Uterine smooth muscle cell (primary cell): ENCODE measurements around the gene MAML2. TPM values are rescaled to one million over a fixed set of nuclear protein-coding genes. Genes with fewer than 3 reads are reported as not detected.

ENCODE experiments used
- total RNA-seq: library from RNA; depleted of rRNA; stranded (reverse); fragments of >200 nt; gene quantifications from 2 replicates; pipeline ENCODE4 v1.2.3, GENCODE V29; 2014

MAML2 gene
- total RNA-seq = 7.4 and 8.4 TPM in 2 replicates

GRCh38 chr11:96342961-96343711 is at the start of gene MAML2:
Gene MAML2, minus strand, starts transcription at chr11:96343195. Its CDS starts 1,300 bp downstream, at chr11:96341895.

DNA sequence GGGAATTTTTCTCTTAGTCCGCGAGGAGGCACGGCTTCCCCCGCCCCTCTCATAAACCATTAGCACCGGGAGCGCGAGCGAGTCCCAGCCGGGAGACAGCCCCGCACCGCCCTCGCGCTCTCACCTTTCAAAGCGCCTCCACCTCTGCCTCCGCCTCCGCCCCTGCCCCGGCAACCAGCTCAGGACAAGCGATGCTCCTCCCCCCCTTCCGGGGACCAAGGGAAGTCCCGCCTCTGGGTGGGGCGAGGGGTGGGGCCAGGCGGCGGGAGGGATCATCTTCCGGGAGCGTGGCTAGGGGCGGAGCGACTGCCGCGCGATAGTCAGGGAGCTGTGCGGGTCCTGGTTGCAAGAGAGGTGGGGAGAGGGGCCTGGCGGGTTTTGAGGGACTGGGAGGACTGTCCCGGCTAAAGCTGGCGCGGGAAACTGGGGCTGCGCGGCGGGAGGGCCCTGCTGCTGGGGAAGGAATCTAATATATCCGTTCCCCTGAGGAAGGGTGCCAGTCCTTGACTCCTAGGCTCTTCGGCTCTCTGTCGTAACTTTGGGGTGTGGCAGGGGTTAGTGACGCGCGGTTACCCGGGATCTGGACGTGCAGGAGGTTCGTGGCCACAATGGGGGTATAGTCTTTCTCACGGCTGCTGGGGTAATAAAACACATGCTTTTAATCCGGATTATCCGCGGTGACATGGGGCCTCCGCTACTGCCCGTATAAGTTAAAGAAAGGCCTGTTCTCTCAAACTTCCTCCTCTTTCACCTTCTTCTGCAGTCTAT is 46.9 kb upstream of the MAML2 start, which contains the start of the genes CCDC82 and JRKL:
TSS of gene CCDC82 (minus strand) at position 193 of the 768 bp plus-strand sequence. CDS start 5,165 bp downstream, outside the sequence.
TSS of gene JRKL (plus strand) at position 294 of the 768 bp plus-strand sequence. CDS start 637 bp downstream, outside the sequence.

Other genes with a start within 250 kb of the MAML2 start
- 19.2 and 25.9 TPM in 2 replicates for gene CCDC82, start 46.7 kb upstream of the MAML2 start, total RNA-seq
- 18.4 and 26.5 TPM in 2 replicates for gene JRKL, start 46.8 kb upstream of the MAML2 start, total RNA-seq